HG03064 (cell line): ENCODE data around the gene TRABD.

Experiments used
- ATAC-seq: cut with Tn5 transposase; IDR thresholded peaks from one replicate; pipeline ENCODE4 v1.9.1; 2021; ENCODE audit warnings: low read depth; ENCODE audit not compliant: unreplicated experiment

TRABD gene

GRCh38 chr22:50216684-50217520, 31.2 kb downstream of the TRABD start:
- ATAC-seq = no peak

DNA sequence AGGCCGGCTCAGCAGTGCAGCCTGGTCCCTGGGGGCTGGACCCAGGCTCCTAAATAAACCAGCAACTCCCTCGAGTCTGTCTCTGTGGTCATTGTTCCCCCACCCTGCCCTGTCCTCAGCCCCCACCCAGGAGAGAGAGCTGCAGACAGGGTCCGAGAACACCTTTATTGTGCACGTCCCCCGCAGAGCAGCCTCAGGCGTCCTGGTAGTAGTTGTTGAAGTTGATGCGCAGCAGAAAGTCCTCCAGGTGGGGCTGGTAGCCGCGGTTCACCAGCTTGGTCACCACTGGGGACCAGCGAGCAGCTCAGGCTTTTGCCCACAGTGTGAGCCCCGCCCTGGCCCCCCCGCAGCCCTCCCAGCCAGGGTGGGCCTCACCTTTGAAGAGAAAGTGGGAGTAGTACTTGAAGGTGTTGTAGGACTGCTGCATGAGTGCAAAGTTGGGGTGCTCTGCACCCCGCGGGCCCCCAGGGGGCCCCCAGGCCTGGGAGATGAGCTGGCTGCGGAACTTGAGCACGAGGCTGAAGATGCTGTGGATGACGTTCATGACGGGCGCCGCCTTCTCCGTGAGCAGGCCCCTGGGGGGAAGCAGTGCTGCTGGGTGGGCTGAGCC, 31.9 kb downstream of the TRABD start:
- ATAC-seq = no peak

- ATAC-seq = no peak
Measured at GRCh38 chr22:50218153-50218995, 32.7 kb downstream of the TRABD start.

GRCh38 chr22:50218996-50219727, 33.4 kb downstream of the TRABD start:
- no peak for ATAC-seq

GRCh38 chr22:50219800-50220602, 34.3 kb downstream of the TRABD start:
- no peak for ATAC-seq

GRCh38 chr22:50220603-50221409, 35.1 kb downstream of the TRABD start:
- no peak for ATAC-seq

DNA sequence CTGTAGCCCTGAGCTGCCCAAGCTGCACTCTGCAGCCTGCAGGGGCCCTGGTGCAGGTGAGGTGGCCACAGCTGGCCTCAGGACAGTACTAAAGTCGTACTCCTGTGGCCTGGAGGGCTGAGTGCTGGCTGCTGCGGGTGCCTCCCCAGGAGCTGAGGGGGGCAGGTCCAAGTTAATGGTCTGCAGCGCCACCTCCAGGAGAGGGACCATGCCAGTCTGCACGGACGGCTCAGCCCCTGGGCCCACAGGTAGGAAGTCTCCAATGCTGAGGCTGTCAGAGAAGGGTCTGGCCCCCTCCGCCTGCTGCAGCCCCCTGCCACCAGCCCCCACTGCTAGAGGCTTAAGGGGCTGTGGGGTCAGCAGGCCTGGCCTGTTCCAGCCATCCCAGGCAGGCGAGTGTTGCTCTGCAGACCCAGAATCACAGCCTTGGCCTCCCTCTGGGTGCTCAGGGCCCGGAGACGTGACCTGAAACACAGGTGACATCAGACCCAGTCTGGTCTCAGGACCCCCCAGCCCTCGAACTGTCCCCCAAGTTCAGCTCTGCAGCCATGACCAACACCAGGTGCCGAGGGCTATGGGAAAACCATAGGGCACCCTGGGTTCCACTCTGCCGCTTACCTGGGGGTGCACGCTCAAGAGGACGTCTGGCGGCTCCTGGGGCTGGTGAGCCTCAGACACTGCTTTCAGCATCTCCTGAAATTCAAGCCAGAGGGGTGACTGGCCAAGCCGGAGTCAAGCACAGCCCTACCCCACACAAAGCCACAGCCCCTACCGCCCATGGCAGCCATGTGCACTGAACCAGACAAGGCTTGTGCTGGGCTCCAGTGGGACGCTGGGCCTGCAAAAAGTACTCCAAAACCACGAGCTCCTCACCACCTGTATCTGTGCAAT, 35.9 kb downstream of the TRABD start:
- no peak for ATAC-seq

GRCh38 chr22:50222508-50222907, 36.8 kb downstream of the TRABD start:
- no peak for ATAC-seq

GRCh38 chr22:50224071-50224470, 38.4 kb downstream of the TRABD start:
- ATAC-seq = no peak

DNA sequence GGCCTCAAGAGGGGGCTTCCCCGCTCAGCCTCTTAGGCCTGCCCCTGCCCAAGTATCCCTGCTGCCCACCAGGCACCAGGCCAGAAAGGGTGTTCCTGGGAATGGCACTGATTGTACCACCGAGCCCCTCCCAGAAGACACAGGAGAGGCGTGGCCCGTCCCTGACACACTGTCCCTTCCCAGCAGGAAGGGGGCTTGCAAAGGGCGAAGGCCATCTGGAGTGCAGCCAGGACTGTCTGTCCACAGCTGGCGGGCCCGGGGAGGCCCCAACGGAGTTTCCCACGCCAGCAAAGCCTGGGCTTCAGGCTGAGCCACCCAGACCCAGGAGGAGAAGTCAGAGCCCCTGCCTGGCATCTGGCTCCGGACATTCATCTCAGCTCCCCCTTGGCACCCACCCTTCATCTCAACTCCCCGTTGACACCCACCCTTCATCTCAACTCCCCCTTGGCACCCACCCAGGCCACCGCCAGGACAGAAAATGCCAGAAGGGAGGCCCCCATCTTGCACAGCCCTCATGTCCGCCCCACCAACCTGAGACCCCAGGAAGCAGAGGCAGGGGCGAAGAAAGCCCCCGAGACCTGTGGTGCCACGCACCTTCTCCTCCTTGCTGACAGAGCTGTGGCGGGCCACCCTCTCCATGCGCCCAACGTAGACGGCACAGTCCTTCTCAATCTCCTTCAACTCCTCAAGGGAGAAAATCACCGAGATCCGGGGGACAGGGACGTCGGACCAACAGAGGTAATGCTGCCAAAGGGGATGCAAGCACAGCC, 39.7 kb downstream of the TRABD start:
- no peak for ATAC-seq

- no peak for ATAC-seq
Measured at GRCh38 chr22:50226063-50226874, 40.6 kb downstream of the TRABD start.

- no peak for ATAC-seq
Measured at GRCh38 chr22:50226875-50227165, 41.1 kb downstream of the TRABD start.

GRCh38 chr22:50227579-50228215, 42.0 kb downstream of the TRABD start:
- ATAC-seq = no peak

DNA sequence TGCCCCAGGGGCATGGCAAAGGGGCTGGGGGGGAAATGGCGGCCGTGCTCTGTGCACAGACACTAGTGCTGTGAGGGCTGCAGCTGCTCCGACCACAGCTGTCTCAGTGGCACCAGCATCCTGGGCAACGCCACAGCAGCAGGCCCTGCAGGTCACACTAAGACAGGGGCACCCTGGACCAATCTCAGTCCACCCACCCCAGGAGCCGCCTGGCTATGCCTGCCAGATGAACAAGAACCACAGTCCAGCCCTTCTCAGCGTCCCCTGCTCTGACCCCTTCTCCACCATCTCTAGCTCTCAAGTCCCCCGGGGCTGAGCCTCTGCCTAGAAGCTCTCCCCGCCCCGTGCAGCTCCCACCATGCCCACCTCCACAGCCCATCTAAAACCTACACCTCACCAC, 42.7 kb downstream of the TRABD start:
- ATAC-seq = no peak

- ATAC-seq = no peak
Measured at GRCh38 chr22:50229370-50229769, 43.7 kb downstream of the TRABD start.

DNA sequence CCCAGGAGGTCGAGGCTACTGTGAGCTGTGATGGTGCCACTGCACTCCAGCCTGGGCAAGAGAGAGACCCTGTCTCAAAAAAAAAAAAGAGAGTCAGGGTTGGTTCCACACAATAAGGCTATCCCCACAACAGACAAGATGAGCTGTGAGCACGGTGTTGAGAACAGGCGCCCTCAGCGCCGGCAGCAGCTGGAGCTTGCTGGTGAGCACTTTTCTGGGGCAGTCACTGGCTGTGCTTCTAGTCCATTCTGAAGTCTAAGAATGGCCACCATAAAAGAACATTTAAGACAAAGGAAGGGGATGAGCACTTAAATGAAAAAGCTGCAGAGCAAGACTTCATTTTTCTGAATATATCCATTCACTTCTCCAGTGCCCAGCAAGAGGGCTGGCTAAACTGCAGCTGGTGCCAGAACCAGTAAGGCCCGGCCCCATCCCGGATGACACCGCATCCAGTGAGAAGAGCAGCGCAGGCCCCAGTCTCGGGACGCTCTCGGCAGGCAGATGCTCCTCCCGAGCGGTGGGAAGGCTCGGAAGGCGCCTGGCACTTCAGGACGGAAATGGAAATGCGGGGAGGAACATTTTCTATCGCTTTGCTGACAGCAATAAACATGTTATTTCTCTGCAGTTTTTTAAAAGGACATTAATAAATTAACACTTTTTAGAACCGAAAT, 46.9 kb downstream of the TRABD start:
- ATAC-seq = no peak
